GM23338 (cell line): Measurements from ENCODE around the gene NDUFAF5. TPM values are rescaled to one million over a fixed set of nuclear protein-coding genes. Genes with fewer than 3 reads are reported as not detected.

Source experiments
- ATAC-seq: fragments of 200-7000 bp; cut with Tn5 transposase; 3 replicates; pipeline ENCODE4 v1.9.1; 2020
- DNase-seq: peaks from one replicate; pipeline ENCODE4 v3.0.0-alpha.2; 2015; ENCODE audit warnings: low spot score
- H2AFZ ChIP-seq: fragments of 200-600 bp; sonication (generic); 2 replicates; pipeline ENCODE4 v1.8.0; 2016; ENCODE audit warnings: antibody characterized with exemption, mild to moderate bottlenecking, moderate library complexity
- H3F3A ChIP-seq: fragments of 200-600 bp; sonication (generic); replicated peaks from 2 replicates; pipeline ENCODE4 v1.8.0; 2017; ENCODE audit warnings: antibody characterized with exemption, mixed run types, low read depth
- H3K27ac ChIP-seq: fragments of 200-600 bp; sonication (generic); 2 replicates; pipeline ENCODE4 v1.6.1; 2016; ENCODE audit warnings: low read depth
- H3K27me3 ChIP-seq: fragments of 200-600 bp; sonication (generic); 2 replicates; pipeline ENCODE4 v1.8.0; 2016; ENCODE audit warnings: mild to moderate bottlenecking, mixed run types, moderate library complexity; ENCODE audit not compliant: insufficient read depth
- H3K36me3 ChIP-seq: fragments of 200-600 bp; sonication (generic); 2 replicates; pipeline ENCODE4 v1.8.0; 2016; ENCODE audit warnings: mild to moderate bottlenecking; ENCODE audit not compliant: insufficient read depth
- H3K4me1 ChIP-seq: fragments of 200-600 bp; sonication (generic); 2 replicates; pipeline ENCODE4 v1.8.0; 2016; ENCODE audit warnings: mild to moderate bottlenecking, moderate library complexity; ENCODE audit not compliant: insufficient read depth
- H3K4me2 ChIP-seq: fragments of 200-600 bp; sonication (generic); 2 replicates; pipeline ENCODE4 v1.7.1; 2017; ENCODE audit warnings: mixed run types
- H3K4me3 ChIP-seq: fragments of 200-600 bp; sonication (generic); 2 replicates; pipeline ENCODE4 v1.6.1; 2016; ENCODE audit warnings: mixed run types
- H3K79me2 ChIP-seq: fragments of 200-600 bp; sonication (generic); replicated peaks from 2 replicates; pipeline ENCODE4 v1.8.0; 2017; ENCODE audit warnings: mild to moderate bottlenecking; ENCODE audit not compliant: insufficient read depth
- H3K9me2 ChIP-seq: fragments of 200-600 bp; sonication (generic); 2 replicates; pipeline ENCODE4 v1.8.0; 2017; ENCODE audit not compliant: insufficient read depth
- H4K20me1 ChIP-seq: fragments of 200-600 bp; sonication (generic); replicated peaks from 2 replicates; pipeline ENCODE4 v1.8.0; 2017; ENCODE audit warnings: mild to moderate bottlenecking; ENCODE audit not compliant: insufficient read depth
- H3K27ac Mint-ChIP-seq: 2 replicates; pipeline ENCODE4 v1.8.0; 2020; ENCODE audit warnings: inconsistent platforms, mild to moderate bottlenecking, moderate library complexity, mixed read lengths
- H3K27me3 Mint-ChIP-seq: 3 replicates; pipeline ENCODE4 v1.8.0; 2022; ENCODE audit warnings: low read depth, mild to moderate bottlenecking, moderate library complexity, mixed read lengths, inconsistent platforms; ENCODE audit not compliant: insufficient read depth, poor library complexity
- H3K36me3 Mint-ChIP-seq: 3 replicates; pipeline ENCODE4 v1.8.0; 2021; ENCODE audit warnings: low read depth, mild to moderate bottlenecking, inconsistent platforms, moderate library complexity, mixed read lengths
- H3K4me1 Mint-ChIP-seq: 3 replicates; pipeline ENCODE4 v1.8.0; 2020; ENCODE audit warnings: mild to moderate bottlenecking, inconsistent platforms, mixed read lengths
- H3K4me3 Mint-ChIP-seq: 3 replicates; pipeline ENCODE4 v1.8.0; 2021; ENCODE audit warnings: moderate library complexity, mild to moderate bottlenecking, inconsistent platforms, mixed read lengths
- H3K9me3 Mint-ChIP-seq: 3 replicates; pipeline ENCODE4 v1.8.0; 2020; ENCODE audit warnings: moderate library complexity, mild to moderate bottlenecking, inconsistent platforms, mixed read lengths
- EZH2phosphoT487 ChIP-seq: fragments of 200-600 bp; sonication (generic); IDR thresholded peaks from one replicate; pipeline ENCODE4 v1.8.1; 2018; ENCODE audit warnings: antibody characterized with exemption; ENCODE audit not compliant: unreplicated experiment
- JUNB ChIP-seq: IDR thresholded peaks from one replicate; pipeline ENCODE4 v1.6.1; 2016; ENCODE audit warnings: antibody characterized with exemption; ENCODE audit not compliant: unreplicated experiment
- NANOG ChIP-seq: IDR thresholded peaks from 2 replicates; pipeline ENCODE4 v1.6.1; 2016; ENCODE audit warnings: antibody characterized with exemption, borderline replicate concordance
- POLR2AphosphoS5 ChIP-seq: IDR thresholded peaks from 2 replicates; pipeline ENCODE4 v1.6.1; 2016; ENCODE audit warnings: antibody characterized with exemption, low read depth
- STAT1 ChIP-seq: IDR thresholded peaks from one replicate; pipeline ENCODE4 v1.6.1; 2016; ENCODE audit warnings: antibody characterized with exemption; ENCODE audit not compliant: unreplicated experiment
- ZNF114 ChIP-seq: fragments of 250-450 bp; sonication (Bioruptor Pico); IDR thresholded peaks from 2 replicates; pipeline ENCODE4 v1.5.0; 2020; ENCODE audit warnings: mild to moderate bottlenecking, moderate library complexity
- ZNF331 ChIP-seq: fragments of 250-450 bp; sonication (Bioruptor Pico); IDR thresholded peaks from 2 replicates; pipeline ENCODE4 v1.5.0; 2020; ENCODE audit warnings: low read depth, mild to moderate bottlenecking, moderate library complexity
- ZNF462 ChIP-seq: fragments of 250-450 bp; sonication (Bioruptor Pico); IDR thresholded peaks from 2 replicates; pipeline ENCODE4 v1.5.0; 2020; ENCODE audit warnings: mild to moderate bottlenecking, moderate library complexity
- polyA plus RNA-seq: library from polyadenylated mRNA; unstranded; fragments of >200 nt; fragmentation: Nextera tagmentation; extraction: Ambion mirVana; gene quantifications from 2 replicates; pipeline ENCODE4 v1.2.1, GENCODE V29; 2016
- total RNA-seq: library from RNA; depleted of rRNA; stranded (reverse); fragments of >200 nt; shearing (Covaris generic); gene quantifications from 2 replicates; pipeline ENCODE4 v1.2.3, GENCODE V29; 2014
- TF ChIP-seq, protein P1 (sequence below): IDR thresholded peaks from one replicate; pipeline ENCODE4 v1.6.1; 2018; ENCODE audit warnings: antibody characterized with exemption; ENCODE audit not compliant: unreplicated experiment
- TF ChIP-seq, protein P2 (sequence below), 2 experiments: fragments of 200-600 bp in 1 of 2; sonication (generic) in 1 of 2; conservative IDR thresholded peaks; 2 replicates each; pipeline versions ENCODE4 v1.5.1 to v1.6.1; 2016 to 2017; ENCODE audit warnings: antibody characterized with exemption in 2 of 2, low read depth in 2 of 2, mild to moderate bottlenecking in 2 of 2, moderate library complexity in 1 of 2

NDUFAF5 gene
- total and polyA plus RNA-seq, 2 experiments from 2014 or later = 18.0 to 33.0 TPM

DNA sequence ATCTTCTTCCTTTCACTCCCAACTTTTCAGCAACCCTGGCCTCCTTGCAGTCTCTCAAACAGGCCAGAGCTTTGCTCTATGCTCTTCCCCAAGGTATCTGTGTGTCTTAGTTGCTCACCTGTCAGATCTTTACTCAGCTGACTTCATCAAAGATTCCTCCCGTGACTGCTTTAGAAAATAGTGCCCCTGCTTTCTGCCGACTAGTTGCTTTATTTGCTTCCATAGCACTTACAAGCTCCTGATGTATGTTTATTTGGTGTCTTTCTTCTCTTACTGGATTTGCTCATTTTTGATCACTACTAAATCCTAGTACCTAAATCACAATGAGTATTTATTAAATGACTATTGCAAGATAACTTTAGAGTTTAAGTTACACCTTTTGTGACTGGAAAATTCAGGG lies 5.9 kb downstream of the NDUFAF5 start:
- H3K4me1 Mint-ChIP-seq = peaks cover 13% of the 10 kb centered on the region; the same call in 2 of the 3 replicates
- Histone ChIP-seq H3K9me2 (no peaks in the 10 kb centered on the region), H3K4me3 (no peak overlapping the region), H3K27ac (no peak overlapping the region), H2AFZ (no peak overlapping the region), H3F3A (no peaks in the 10 kb centered on the region), H3K27me3 (no peaks in the 10 kb centered on the region), H3K79me2 (peaks cover 37% of the 10 kb centered on the region), H4K20me1 (no peaks in the 10 kb centered on the region), H3K4me1 (peaks cover 11% of the 10 kb centered on the region; the same call in 1 of the 2 replicates), H3K36me3 (peaks cover 35% of the 10 kb centered on the region), H3K4me2 (no peak overlapping the region)
- TF ChIP-seq STAT1 = no peak
- TF ChIP-seq, protein P1, sequence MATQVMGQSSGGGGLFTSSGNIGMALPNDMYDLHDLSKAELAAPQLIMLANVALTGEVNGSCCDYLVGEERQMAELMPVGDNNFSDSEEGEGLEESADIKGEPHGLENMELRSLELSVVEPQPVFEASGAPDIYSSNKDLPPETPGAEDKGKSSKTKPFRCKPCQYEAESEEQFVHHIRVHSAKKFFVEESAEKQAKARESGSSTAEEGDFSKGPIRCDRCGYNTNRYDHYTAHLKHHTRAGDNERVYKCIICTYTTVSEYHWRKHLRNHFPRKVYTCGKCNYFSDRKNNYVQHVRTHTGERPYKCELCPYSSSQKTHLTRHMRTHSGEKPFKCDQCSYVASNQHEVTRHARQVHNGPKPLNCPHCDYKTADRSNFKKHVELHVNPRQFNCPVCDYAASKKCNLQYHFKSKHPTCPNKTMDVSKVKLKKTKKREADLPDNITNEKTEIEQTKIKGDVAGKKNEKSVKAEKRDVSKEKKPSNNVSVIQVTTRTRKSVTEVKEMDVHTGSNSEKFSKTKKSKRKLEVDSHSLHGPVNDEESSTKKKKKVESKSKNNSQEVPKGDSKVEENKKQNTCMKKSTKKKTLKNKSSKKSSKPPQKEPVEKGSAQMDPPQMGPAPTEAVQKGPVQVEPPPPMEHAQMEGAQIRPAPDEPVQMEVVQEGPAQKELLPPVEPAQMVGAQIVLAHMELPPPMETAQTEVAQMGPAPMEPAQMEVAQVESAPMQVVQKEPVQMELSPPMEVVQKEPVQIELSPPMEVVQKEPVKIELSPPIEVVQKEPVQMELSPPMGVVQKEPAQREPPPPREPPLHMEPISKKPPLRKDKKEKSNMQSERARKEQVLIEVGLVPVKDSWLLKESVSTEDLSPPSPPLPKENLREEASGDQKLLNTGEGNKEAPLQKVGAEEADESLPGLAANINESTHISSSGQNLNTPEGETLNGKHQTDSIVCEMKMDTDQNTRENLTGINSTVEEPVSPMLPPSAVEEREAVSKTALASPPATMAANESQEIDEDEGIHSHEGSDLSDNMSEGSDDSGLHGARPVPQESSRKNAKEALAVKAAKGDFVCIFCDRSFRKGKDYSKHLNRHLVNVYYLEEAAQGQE = no peak
- no peak for TF ChIP-seq NANOG
- H3K36me3 Mint-ChIP-seq = peaks cover 74% of the 10 kb centered on the region
- no peak overlapping the region for H3K27ac Mint-ChIP-seq
- ATAC-seq (no peak), DNase-seq (no peak)
- no peaks in the 10 kb centered on the region for H3K9me3 Mint-ChIP-seq
- no peak overlapping the region for H3K4me3 Mint-ChIP-seq
- no peaks in the 10 kb centered on the region for H3K27me3 Mint-ChIP-seq

DNA sequence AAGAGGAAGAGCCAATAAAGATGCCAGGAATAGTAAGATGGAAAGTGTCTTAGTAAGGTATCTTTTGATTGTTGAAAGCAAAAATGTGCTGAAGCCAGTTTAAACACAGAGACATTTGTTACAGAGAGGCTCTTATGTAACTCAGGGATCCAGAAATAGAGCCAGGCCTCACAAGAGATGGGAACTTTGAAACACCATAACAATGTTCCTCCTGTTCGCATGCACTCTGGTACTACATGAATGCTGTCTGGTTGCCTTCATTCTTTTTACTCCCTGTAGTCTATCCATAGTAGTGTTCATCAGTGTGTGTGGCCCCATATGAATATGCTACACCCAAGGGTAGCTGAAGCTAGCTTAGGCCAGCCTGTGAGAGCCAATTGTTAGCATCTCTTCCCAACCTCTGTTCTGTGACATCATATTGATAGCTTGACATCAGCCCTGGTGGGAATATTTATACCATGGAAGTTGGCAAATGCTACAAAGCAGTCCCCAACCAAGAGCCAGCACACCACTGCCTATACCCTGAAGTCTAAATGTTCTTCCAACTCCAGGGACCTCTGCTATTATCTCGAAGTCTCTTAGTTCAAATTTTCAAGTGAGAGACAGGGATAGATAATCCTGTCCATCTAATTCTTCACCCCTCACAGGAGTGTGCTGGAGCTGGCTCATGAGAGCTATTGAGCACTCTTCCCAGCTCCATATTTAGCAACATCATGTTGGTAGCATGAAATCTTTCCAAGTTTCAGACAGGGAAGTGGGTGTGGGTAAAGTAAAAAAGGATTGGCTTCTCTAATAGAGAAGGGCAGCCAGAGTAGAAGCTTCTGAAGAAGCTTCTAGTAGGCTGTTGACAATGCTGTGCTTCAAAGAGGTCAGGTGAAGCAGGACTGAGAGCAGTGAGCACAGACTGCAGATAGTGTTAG lies 7.0 kb downstream of the NDUFAF5 start:
- no peaks in the 10 kb centered on the region for H3K27me3 ChIP-seq
- H3K27ac ChIP-seq = no peak overlapping the region
- H4K20me1 ChIP-seq = no peaks in the 10 kb centered on the region
- Mint-ChIP-seq H3K9me3 (no peaks in the 10 kb centered on the region), H3K4me3 (no peak overlapping the region), H3K4me1 (peaks cover 4% of the 10 kb centered on the region; the same call in 1 of the 3 replicates), H3K27ac (no peak overlapping the region), H3K27me3 (no peaks in the 10 kb centered on the region), H3K36me3 (peaks cover 84% of the 10 kb centered on the region)
- no peak overlapping the region for H3K4me3 ChIP-seq
- H2AFZ ChIP-seq = no peak overlapping the region
- no peaks in the 10 kb centered on the region for H3K9me2 ChIP-seq
- H3K4me2 ChIP-seq = no peak overlapping the region
- H3K79me2 ChIP-seq = peaks cover 30% of the 10 kb centered on the region
- H3K36me3 ChIP-seq = peaks cover 39% of the 10 kb centered on the region
- H3K4me1 ChIP-seq = 0 out of 2 replicates have a peak, but pooled peaks cover 1% of the 10 kb centered on the region
- H3F3A ChIP-seq = no peaks in the 10 kb centered on the region
- DNase-seq (no peak), ATAC-seq (no peak)
- TF ChIP-seq JUNB (no peak), ZNF114 (CRISPR knock-in tag) (no peak), ZNF331 (CRISPR knock-in tag) (no peak), EZH2phosphoT487 (no peak), POLR2AphosphoS5 (no peak), ZNF462 (CRISPR knock-in tag) (no peak)
- TF ChIP-seq, protein P2, sequence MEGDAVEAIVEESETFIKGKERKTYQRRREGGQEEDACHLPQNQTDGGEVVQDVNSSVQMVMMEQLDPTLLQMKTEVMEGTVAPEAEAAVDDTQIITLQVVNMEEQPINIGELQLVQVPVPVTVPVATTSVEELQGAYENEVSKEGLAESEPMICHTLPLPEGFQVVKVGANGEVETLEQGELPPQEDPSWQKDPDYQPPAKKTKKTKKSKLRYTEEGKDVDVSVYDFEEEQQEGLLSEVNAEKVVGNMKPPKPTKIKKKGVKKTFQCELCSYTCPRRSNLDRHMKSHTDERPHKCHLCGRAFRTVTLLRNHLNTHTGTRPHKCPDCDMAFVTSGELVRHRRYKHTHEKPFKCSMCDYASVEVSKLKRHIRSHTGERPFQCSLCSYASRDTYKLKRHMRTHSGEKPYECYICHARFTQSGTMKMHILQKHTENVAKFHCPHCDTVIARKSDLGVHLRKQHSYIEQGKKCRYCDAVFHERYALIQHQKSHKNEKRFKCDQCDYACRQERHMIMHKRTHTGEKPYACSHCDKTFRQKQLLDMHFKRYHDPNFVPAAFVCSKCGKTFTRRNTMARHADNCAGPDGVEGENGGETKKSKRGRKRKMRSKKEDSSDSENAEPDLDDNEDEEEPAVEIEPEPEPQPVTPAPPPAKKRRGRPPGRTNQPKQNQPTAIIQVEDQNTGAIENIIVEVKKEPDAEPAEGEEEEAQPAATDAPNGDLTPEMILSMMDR (conservative IDR thresholded peaks at IDR 0.05; ENCODE audit: low read depth in 2 of 2) = no peak
